NT2/D1 (cell line): Measurements from ENCODE around the gene SYT2.

Experiments
- YY1 ChIP-seq: IDR thresholded peaks from 2 replicates; pipeline ENCODE4 v1.6.1; 2011; ENCODE audit not compliant: insufficient read length, insufficient read depth
- ZNF274 ChIP-seq: IDR thresholded peaks from 2 replicates; pipeline ENCODE4 v1.6.1; 2011; ENCODE audit warnings: mild to moderate bottlenecking, low read depth, low read length

GRCh38 chr1:202654079-202654478 is 56.2 kb downstream of the SYT2 start:
- TF ChIP-seq YY1: no peak
- TF ChIP-seq ZNF274: no peak
